Right lung (tissue), 10 donors: Measurements from ENCODE around the gene SEC11A. TPM values are rescaled to one million over a fixed set of nuclear protein-coding genes. Genes with fewer than 3 reads are reported as not detected.
A peak's percentile ranks its signal among the peaks of the same experiment; 100 is the strongest.
"Not testable (repeated sequence)": the region's sequence is repeated elsewhere in the genome, so short reads cannot be mapped to it uniquely, and the experiment has no call there.

Experiments
- DNase-seq, 2 donors: peaks; one replicate each; pipeline ENCODE4 v3.0.0-alpha.2; 2013
- long read RNA-seq, 8 donors: transcript quantifications; one replicate each; lab custom pipeline, GENCODE V29; 2026
- polyA plus RNA-seq, 5 donors: library from polyadenylated mRNA; unstranded; fragments of 120-200 nt; gene quantifications; one replicate each; pipeline versions ENCODE4 v1.2.1 to v1.2.3, GENCODE V29; 2013; ENCODE audit warnings: inconsistent platforms in 1 of 5, low replicate concordance in 1 of 5; ENCODE audit not compliant: insufficient read length in 5 of 5, insufficient read depth in 1 of 5

The SEC11A gene
- 100 to 1,000 TPM; 242 to 314 (median 281) TPM for polyA plus RNA-seq
- long read RNA-seq, donor 1, transcript SEC11A-207 (1 exons, 2,204 nt) = major isoform, 275 of 434 reads
- long read RNA-seq, donor 1, transcript SEC11A-202 (7 exons, 1,223 nt) = minor isoform, 8 of 434 reads
- long read RNA-seq, donor 1, transcript SEC11A-201 (6 exons, 1,656 nt) = minor isoform, 115 of 434 reads
- long read RNA-seq, donor 1, transcript SEC11A-206 (2 exons, 3,626 nt) = minor isoform, 12 of 434 reads
- long read RNA-seq, donor 1, partial matches to known transcripts = 20 of 434 reads
- long read RNA-seq, donor 1, other reads (novel, unspliced or antisense) = 0 of 434 reads
- long read RNA-seq, donor 2, transcript SEC11A-201 (6 exons, 1,656 nt) = minor isoform, 91 of 246 reads
- long read RNA-seq, donor 2, transcript SEC11A-207 (1 exons, 2,204 nt) = major isoform, 146 of 246 reads
- long read RNA-seq, donor 2, transcript SEC11A-202 (7 exons, 1,223 nt) = minor isoform, 5 of 246 reads
- long read RNA-seq, donor 2, partial matches to known transcripts = 0 of 246 reads
- long read RNA-seq, donor 2, other reads (novel, unspliced or antisense) = 0 of 246 reads
- long read RNA-seq, donor 3, transcript SEC11A-207 (1 exons, 2,204 nt) = major isoform, 155 of 278 reads
- long read RNA-seq, donor 3, transcript SEC11A-206 (2 exons, 3,626 nt) = minor isoform, 8 of 278 reads
- long read RNA-seq, donor 3, transcript SEC11A-201 (6 exons, 1,656 nt) = minor isoform, 85 of 278 reads
- long read RNA-seq, donor 3, partial matches to known transcripts = 21 of 278 reads
- long read RNA-seq, donor 3, other reads (novel, unspliced or antisense) = 0 of 278 reads
- long read RNA-seq, donor 4, transcript SEC11A-206 (2 exons, 3,626 nt) = minor isoform, 9 of 188 reads
- long read RNA-seq, donor 4, transcript SEC11A-207 (1 exons, 2,204 nt) = major isoform, 131 of 188 reads
- long read RNA-seq, donor 4, transcript SEC11A-201 (6 exons, 1,656 nt) = minor isoform, 46 of 188 reads
- long read RNA-seq, donor 4, partial matches to known transcripts = 0 of 188 reads
- long read RNA-seq, donor 4, other reads (novel, unspliced or antisense) = 0 of 188 reads
- long read RNA-seq, donor 5, transcript SEC11A-207 (1 exons, 2,204 nt) = major isoform, 262 of 486 reads
- long read RNA-seq, donor 5, transcript SEC11A-201 (6 exons, 1,656 nt) = minor isoform, 156 of 486 reads
- long read RNA-seq, donor 5, transcript SEC11A-206 (2 exons, 3,626 nt) = minor isoform, 14 of 486 reads
- long read RNA-seq, donor 5, transcript SEC11A-202 (7 exons, 1,223 nt) = minor isoform, 11 of 486 reads
- long read RNA-seq, donor 5, partial matches to known transcripts = 33 of 486 reads
- long read RNA-seq, donor 5, other reads (novel, unspliced or antisense) = 0 of 486 reads
- long read RNA-seq, donor 6, transcript SEC11A-207 (1 exons, 2,204 nt) = major isoform, 235 of 402 reads
- long read RNA-seq, donor 6, transcript SEC11A-201 (6 exons, 1,656 nt) = minor isoform, 144 of 402 reads
- long read RNA-seq, donor 6, transcript SEC11A-206 (2 exons, 3,626 nt) = minor isoform, 9 of 402 reads
- long read RNA-seq, donor 6, transcript SEC11A-202 (7 exons, 1,223 nt) = minor isoform, 9 of 402 reads
- long read RNA-seq, donor 6, partial matches to known transcripts = 0 of 402 reads
- long read RNA-seq, donor 6, other reads (novel, unspliced or antisense) = 0 of 402 reads
- long read RNA-seq, donor 7, transcript SEC11A-201 (6 exons, 1,656 nt) = major isoform, 47 of 77 reads
- long read RNA-seq, donor 7, transcript SEC11A-207 (1 exons, 2,204 nt) = minor isoform, 21 of 77 reads
- long read RNA-seq, donor 7, transcript SEC11A-206 (2 exons, 3,626 nt) = minor isoform, 5 of 77 reads
- long read RNA-seq, donor 7, partial matches to known transcripts = 0 of 77 reads
- long read RNA-seq, donor 7, other reads (novel, unspliced or antisense) = 0 of 77 reads
- long read RNA-seq, donor 8, transcript SEC11A-202 (7 exons, 1,223 nt) = minor isoform, 6 of 120 reads
- long read RNA-seq, donor 8, transcript SEC11A-201 (6 exons, 1,656 nt) = minor isoform, 28 of 120 reads
- long read RNA-seq, donor 8, transcript SEC11A-206 (2 exons, 3,626 nt) = minor isoform, 6 of 120 reads
- long read RNA-seq, donor 8, transcript SEC11A-207 (1 exons, 2,204 nt) = major isoform, 78 of 120 reads
- long read RNA-seq, donor 8, partial matches to known transcripts = 0 of 120 reads
- long read RNA-seq, donor 8, other reads (novel, unspliced or antisense) = 0 of 120 reads

GRCh38 chr15:84716036-84716732, at the start of gene SEC11A:
TSS of gene SEC11A (minus strand) at chr15:84716139. CDS start at chr15:84716075, 64 bp downstream.
- DNase-seq = peak; percentile 94 to 95

- DNase-seq = no peak
Measured at GRCh38 chr15:84765675-84766074, 49.7 kb upstream of the SEC11A start.

- DNase-seq = no peak
Measured at GRCh38 chr15:84764989-84765388, 49.0 kb upstream of the SEC11A start.

- DNase-seq = no peak
Measured at GRCh38 chr15:84764585-84764984, 48.6 kb upstream of the SEC11A start.

GRCh38 chr15:84762840-84763572, 47.1 kb upstream of the SEC11A start:
- no peak for DNase-seq

- no peak for DNase-seq
Measured at GRCh38 chr15:84761607-84762131, 45.7 kb upstream of the SEC11A start.

GRCh38 chr15:84760219-84760618, 44.3 kb upstream of the SEC11A start:
- no peak for DNase-seq

- no peak for DNase-seq
Measured at GRCh38 chr15:84759018-84759417, 43.1 kb upstream of the SEC11A start.

GRCh38 chr15:84755736-84756527, 40.0 kb upstream of the SEC11A start:
- no peak for DNase-seq

- DNase-seq = not testable (repeated sequence)
Measured at GRCh38 chr15:84754889-84755288, 39.0 kb upstream of the SEC11A start.

GRCh38 chr15:84752700-84753099, 36.8 kb upstream of the SEC11A start:
- no peak for DNase-seq

- DNase-seq = no peak
Measured at GRCh38 chr15:84752195-84752594, 36.3 kb upstream of the SEC11A start.

GRCh38 chr15:84751721-84752120, 35.8 kb upstream of the SEC11A start:
- DNase-seq = not testable (repeated sequence)

GRCh38 chr15:84750583-84751092, 34.7 kb upstream of the SEC11A start:
- no peak for DNase-seq

- no peak for DNase-seq
Measured at GRCh38 chr15:84749111-84749991, 33.4 kb upstream of the SEC11A start.
